IMR-90 (cell line): ENCODE results near the gene VIPR2. TPM values are rescaled to one million over a fixed set of nuclear protein-coding genes. Genes with fewer than 3 reads are reported as not detected.
A peak's percentile ranks its signal among the peaks of the same experiment; 100 is the strongest.

Experiments used
- ATAC-seq: fragments of 200-7000 bp; cut with Tn5 transposase; 2 replicates; pipeline ENCODE4 v1.9.1; 2020; ENCODE audit warnings: low read depth, mild to moderate bottlenecking, moderate library complexity
- BruUV-seq: library from RNA; stranded (reverse); fragments of 400-500 nt; replicated peaks from 2 replicates; lab custom pipeline; 2021; lab: Mats Ljungman, UMichigan
- CTCF ChIA-PET: fragments of 300-600 bp; formaldehyde crosslinking; extraction: SDS; loops from one replicate; lab custom pipeline; 2021; ENCODE audit warnings: antibody characterized with exemption; lab: Yijun Ruan, JAX
- POLR2A ChIA-PET: fragments of 300-600 bp; sonication (Branson Sonifier 250); formaldehyde crosslinking; loops from one replicate; lab custom pipeline; 2022; ENCODE audit warnings: antibody characterized with exemption; ENCODE audit not compliant: unreplicated experiment; lab: Charles Lee
- DNase-seq: peaks from one replicate; pipeline ENCODE4 v3.0.0; 2013
- H2AFZ ChIP-seq: replicated peaks from 2 replicates; pipeline ENCODE3; 2013; ENCODE audit warnings: low read length, mild to moderate bottlenecking; ENCODE audit not compliant: poor library complexity
- H2AK5ac ChIP-seq: 2 replicates; pipeline ENCODE4 v1.6.1; 2013; ENCODE audit warnings: low read depth, low read length, inconsistent platforms
- H2AK9ac ChIP-seq: replicated peaks from 2 replicates; pipeline ENCODE3; 2013; ENCODE audit warnings: mild to moderate bottlenecking, low read depth, low read length, moderate library complexity; ENCODE audit not compliant: poor library complexity
- H2BK120ac ChIP-seq: 2 replicates; pipeline ENCODE4 v1.6.1; 2013; ENCODE audit warnings: low read depth, low read length, inconsistent platforms
- H2BK15ac ChIP-seq: 3 replicates; pipeline ENCODE4 v1.6.1; 2013; ENCODE audit warnings: low read depth, low read length, inconsistent platforms
- H2BK20ac ChIP-seq: 2 replicates; pipeline ENCODE4 v1.6.1; 2013; ENCODE audit warnings: low read depth, mild to moderate bottlenecking, inconsistent platforms, low read length, moderate library complexity
- H2BK5ac ChIP-seq: 2 replicates; pipeline ENCODE4 v1.6.1; 2013; ENCODE audit warnings: mild to moderate bottlenecking, low read depth, low read length, inconsistent platforms; ENCODE audit not compliant: poor library complexity, severe bottlenecking
- H3K14ac ChIP-seq: replicated peaks from 2 replicates; pipeline ENCODE4 v1.6.1; 2013; ENCODE audit warnings: low read depth, low read length, inconsistent platforms
- H3K18ac ChIP-seq: 2 replicates; pipeline ENCODE4 v1.6.1; 2013; ENCODE audit warnings: low read depth, low read length, control low read depth
- H3K23ac ChIP-seq: 2 replicates; pipeline ENCODE4 v1.6.1; 2013; ENCODE audit warnings: low read depth, low read length, inconsistent platforms
- H3K27ac ChIP-seq: 2 replicates; pipeline ENCODE4 v1.5.1; 2013; ENCODE audit warnings: mild to moderate bottlenecking, control low read depth, low read length; ENCODE audit not compliant: insufficient read depth
- H3K27me3 ChIP-seq: 2 replicates; pipeline ENCODE4 v1.6.1; 2013; ENCODE audit warnings: low read length; ENCODE audit not compliant: control insufficient read depth, insufficient read depth
- H3K36me3 ChIP-seq: 2 replicates; pipeline ENCODE4 v1.6.1; 2013; ENCODE audit warnings: low read length, mixed read lengths; ENCODE audit not compliant: control insufficient read depth, insufficient read depth
- H3K4ac ChIP-seq: 2 replicates; pipeline ENCODE4 v1.6.1; 2013; ENCODE audit warnings: low read depth, low read length, inconsistent platforms
- H3K4me1 ChIP-seq: 2 replicates; pipeline ENCODE4 v1.6.1; 2013; ENCODE audit warnings: low read length, mixed read lengths; ENCODE audit not compliant: control insufficient read depth, insufficient read depth
- H3K4me2 ChIP-seq: 2 replicates; pipeline ENCODE4 v1.6.1; 2013; ENCODE audit warnings: low read depth, mild to moderate bottlenecking, control low read depth, low read length, moderate library complexity
- H3K4me3 ChIP-seq: 2 replicates; pipeline ENCODE4 v1.5.1; 2013; ENCODE audit warnings: low read depth, mild to moderate bottlenecking, control low read depth, low read length, moderate library complexity; ENCODE audit not compliant: insufficient read depth
- H3K56ac ChIP-seq: 2 replicates; pipeline ENCODE4 v1.6.1; 2013; ENCODE audit warnings: low read length, inconsistent platforms; ENCODE audit not compliant: insufficient read depth; ENCODE audit errors: extremely low read depth
- H3K79me1 ChIP-seq, 2 experiments: 2 replicates each; pipeline ENCODE4 v1.6.1; 2013; ENCODE audit warnings: low read length in 2 of 2, inconsistent platforms in 1 of 2, low read depth in 1 of 2
- H3K9ac ChIP-seq: 2 replicates; pipeline ENCODE4 v1.6.1; 2013; ENCODE audit warnings: low read depth, low read length, control low read depth
- H3K9me1 ChIP-seq: 2 replicates; pipeline ENCODE4 v1.6.1; 2013; ENCODE audit warnings: low read length, inconsistent platforms; ENCODE audit not compliant: insufficient read depth
- H3K9me3 ChIP-seq: 2 replicates; pipeline ENCODE4 v1.6.1; 2013; ENCODE audit warnings: low read length; ENCODE audit not compliant: control insufficient read depth, insufficient read depth
- H4K20me1 ChIP-seq: 2 replicates; pipeline ENCODE4 v1.6.1; 2013; ENCODE audit warnings: low read length, inconsistent platforms; ENCODE audit not compliant: insufficient read depth
- H4K5ac ChIP-seq: 2 replicates; pipeline ENCODE4 v1.6.1; 2013; ENCODE audit warnings: mild to moderate bottlenecking, low read depth, low read length, control low read depth
- H4K8ac ChIP-seq, 2 experiments: 2 replicates each; pipeline ENCODE4 v1.6.1; 2013; ENCODE audit warnings: low read depth in 2 of 2, low read length in 2 of 2, control low read depth in 1 of 2, inconsistent platforms in 1 of 2
- H4K91ac ChIP-seq: 2 replicates; pipeline ENCODE4 v1.6.1; 2013; ENCODE audit warnings: low read depth, low read length, inconsistent platforms; ENCODE audit not compliant: insufficient read depth
- CEBPB ChIP-seq: IDR thresholded peaks from 2 replicates; pipeline ENCODE4 v1.6.1; 2012; ENCODE audit warnings: low read depth, low read length, improper control_type of control experiment
- CHD1 ChIP-seq: IDR thresholded peaks from 2 replicates; pipeline ENCODE4 v1.6.1; 2012; ENCODE audit warnings: low read depth, low read length, improper control_type of control experiment
- SMC3 ChIP-seq: fragments of 150-350 bp; IDR thresholded peaks from 2 replicates; pipeline ENCODE4 v1.6.1; 2016; ENCODE audit warnings: low read depth, mild to moderate bottlenecking, antibody characterized with exemption, low read length, moderate library complexity
- WGBS, 2 experiments: methylation state at CpG; one replicate each; pipeline versions ENCODE4 v1.1.5 to v1.1.7; 2013; ENCODE audit warnings: missing lambda C conversion rate in 2 of 2; ENCODE audit not compliant: insufficient read length in 1 of 2; ENCODE audit errors: extremely low coverage in 2 of 2; 5-methylcytosine and 5-hydroxymethylcytosine counted together
- dilution Hi-C: fragments of 300-500 bp; cut with HindIII; formaldehyde crosslinking; loops from one replicate; pipeline ENCODE4 v1.14.3; 2018; ENCODE audit warnings: low sequenced_read_pairs; ENCODE audit not compliant: unreplicated experiment
- in situ Hi-C: fragments of 300-500 bp; cut with MboI; formaldehyde crosslinking; loops from 3 replicates; pipeline ENCODE4 v1.14.3; 2019; ENCODE audit warnings: low sequenced_read_pairs, inconsistent platforms, mixed read lengths
- intact Hi-C: fragments of 100-400 bp; cut with micrococcal nuclease; formaldehyde crosslinking; loops from 2 replicates; pipeline ENCODE4 v1.10.0; 2022
- polyA plus RNA-seq, 3 experiments: library from polyadenylated mRNA; depleted of rRNA; stranded (reverse); fragments of >200 nt; gene quantifications; 2 replicates each; pipeline ENCODE4 v1.2.3, GENCODE V29; 2012; ENCODE audit warnings: low replicate concordance in 1 of 3
- total RNA-seq: library from RNA; depleted of rRNA; stranded (reverse); fragments of >200 nt; gene quantifications from 2 replicates; pipeline ENCODE4 v1.2.3, GENCODE V29; 2012

The VIPR2 gene
- total and polyA plus RNA-seq, 2 of the 4 experiments (the other 2 are of a cell fraction), result not detected

DNA sequence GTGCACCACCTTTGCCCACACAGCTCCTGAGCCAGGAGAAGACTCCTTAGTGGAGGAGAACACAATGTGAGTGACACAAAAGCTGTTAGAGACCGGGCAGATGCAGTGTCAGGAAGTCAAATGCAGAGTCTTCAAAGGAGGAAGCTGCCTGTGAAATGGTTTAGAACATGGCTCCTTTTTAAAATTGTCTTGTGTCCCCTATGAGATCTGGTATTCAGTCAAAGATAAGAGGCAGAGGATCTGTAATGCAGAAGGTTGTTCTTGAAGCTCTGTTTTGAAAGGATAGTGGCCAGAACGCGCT lies 133.0 kb downstream of the VIPR2 start:
- no peaks in the 10 kb centered on the region for H3K36me3 ChIP-seq

More for the DNA sequence above, 133.0 kb downstream of the VIPR2 start:
- Histone ChIP-seq H3K23ac (no peak overlapping the region), H2BK15ac (no peak overlapping the region), H3K18ac (peak overlapping the region; percentile 52; the same call in 1 of the 2 replicates), H4K5ac (no peak overlapping the region; the same call in 1 of the 2 replicates), H4K8ac (no peak overlapping the region), H3K27me3 (no peaks in the 10 kb centered on the region), H4K91ac (no peak overlapping the region), H2AFZ (no peak overlapping the region), H2AK5ac (no peak overlapping the region), H3K56ac (no peak overlapping the region), H3K27ac (peak overlapping the region; percentile 10; the same call in 1 of the 2 replicates), H2BK5ac (no peak overlapping the region), H3K4me3 (no peak overlapping the region), H3K9ac (no peak overlapping the region), H4K20me1 (no peaks in the 10 kb centered on the region), H2AK9ac (no peak overlapping the region), H2BK120ac (no peak overlapping the region), H3K9me1 (no peaks in the 10 kb centered on the region), H3K4me1 (peaks cover 7% of the 10 kb centered on the region; the same call in 1 of the 2 replicates), H3K4ac (no peak overlapping the region), H3K9me3 (no peaks in the 10 kb centered on the region; the same call in none of the 2 replicates), H3K79me1 (no peaks in the 10 kb centered on the region), H2BK20ac (no peak overlapping the region), H3K14ac (no peak overlapping the region), H3K4me2 (no peak overlapping the region)
- CTCF ChIA-PET, result no interaction called here
- TF ChIP-seq CEBPB, result no peak
- TF ChIP-seq CHD1, result no peak
- TF ChIP-seq SMC3, result no peak
- no peak for DNase-seq
- in situ Hi-C loops, result no loop called here
- dilution Hi-C loops, result no loop called here
- BruUV-seq, result no TSS peak
- intact Hi-C loops, result no loop called here
- no peak for ATAC-seq
- POLR2A ChIA-PET, result no interaction called here
- WGBS, 2 experiments, result no CpG with 5 or more reads among the region's 3 CpGs
